ENCODE measurements around the gene GALNT9.

Gene GALNT9

GRCh38 chr12:132175496-132176384 is 153.6 kb downstream of the GALNT9 start:
- H3K27me3 Mint-ChIP-seq (ENCODE audit: low read depth, poor library complexity): peaks cover 15% of the 10 kb centered on the region
- no peak for DNase-seq
- no peaks in the 10 kb centered on the region for H3K36me3 Mint-ChIP-seq (ENCODE audit: low read depth)
- H3K9me3 Mint-ChIP-seq: no peaks in the 10 kb centered on the region
- peaks cover 55% of the 10 kb centered on the region for H3K4me1 Mint-ChIP-seq
- H3K4me3 Mint-ChIP-seq: no peak overlapping the region
- no peak for TF ChIP-seq CTCF (IDR thresholded peaks at IDR 0.05)
- H3K27ac Mint-ChIP-seq: no peak overlapping the region

GRCh38 chr12:132174839-132175490 is 154.4 kb downstream of the GALNT9 start:
- peaks cover 53% of the 10 kb centered on the region for H3K4me1 Mint-ChIP-seq
- H3K27ac Mint-ChIP-seq: no peak overlapping the region
- peaks cover 13% of the 10 kb centered on the region for H3K27me3 Mint-ChIP-seq (ENCODE audit: low read depth, poor library complexity)
- no peak for TF ChIP-seq CTCF (IDR thresholded peaks at IDR 0.05)
- no peak for DNase-seq
- no peak overlapping the region for H3K4me3 Mint-ChIP-seq
- no peaks in the 10 kb centered on the region for H3K36me3 Mint-ChIP-seq (ENCODE audit: low read depth)
- H3K9me3 Mint-ChIP-seq: no peaks in the 10 kb centered on the region

GRCh38 chr12:132174015-132174838 is 155.2 kb downstream of the GALNT9 start:
- Mint-ChIP-seq H3K27ac (no peak overlapping the region), H3K4me3 (no peak overlapping the region), H3K4me1 (peaks cover 51% of the 10 kb centered on the region), H3K27me3 (ENCODE audit: low read depth, poor library complexity) (peaks cover 12% of the 10 kb centered on the region), H3K36me3 (ENCODE audit: low read depth) (no peaks in the 10 kb centered on the region), H3K9me3 (no peaks in the 10 kb centered on the region)
- TF ChIP-seq CTCF (IDR thresholded peaks at IDR 0.05): no peak
- no peak for DNase-seq

- no peaks in the 10 kb centered on the region for H3K36me3 Mint-ChIP-seq (ENCODE audit: low read depth)
- no peak for DNase-seq
- no peak overlapping the region for H3K27ac Mint-ChIP-seq
- peaks cover 42% of the 10 kb centered on the region for H3K4me1 Mint-ChIP-seq
- peaks cover 12% of the 10 kb centered on the region for H3K27me3 Mint-ChIP-seq (ENCODE audit: low read depth, poor library complexity)
- TF ChIP-seq CTCF (IDR thresholded peaks at IDR 0.05): no peak
- H3K4me3 Mint-ChIP-seq: no peak overlapping the region
- no peaks in the 10 kb centered on the region for H3K9me3 Mint-ChIP-seq
These were observed 156.0 kb downstream of the GALNT9 start for GRCh38 chr12:132173135-132174014.

GRCh38 chr12:132172619-132173018 is 156.8 kb downstream of the GALNT9 start:
- H3K27ac Mint-ChIP-seq: no peak overlapping the region
- no peak for DNase-seq
- no peaks in the 10 kb centered on the region for H3K9me3 Mint-ChIP-seq
- no peak overlapping the region for H3K4me3 Mint-ChIP-seq
- TF ChIP-seq CTCF (IDR thresholded peaks at IDR 0.05): no peak
- peaks cover 41% of the 10 kb centered on the region for H3K4me1 Mint-ChIP-seq
- peaks cover 14% of the 10 kb centered on the region for H3K27me3 Mint-ChIP-seq (ENCODE audit: low read depth, poor library complexity)
- H3K36me3 Mint-ChIP-seq (ENCODE audit: low read depth): no peaks in the 10 kb centered on the region

Measured in nephron progenitor cell (in vitro differentiated cells).